ENCODE data around the gene LHFPL3. TPM values are rescaled to one million over a fixed set of nuclear protein-coding genes. Genes with fewer than 3 reads are reported as not detected.

The LHFPL3 gene
- total RNA-seq, 6 experiments from 2014 or later = not detected

- Histone ChIP-seq H3K4me1 (no peaks in the 10 kb centered on the region), H3K9me3 (no peaks in the 10 kb centered on the region), H3K36me3 (no peaks in the 10 kb centered on the region), H3K27me3 (no peaks in the 10 kb centered on the region), H3K27ac (no peak overlapping the region), H3K4me3 (no peak overlapping the region)
- WGBS (ENCODE audit: insufficient coverage, low coverage, low lambda C conversion rate, missing lambda C conversion rate) = 50% methylated on average over 7 of the region's 7 CpGs
- ATAC-seq = no peak
- TF ChIP-seq, protein P1, sequence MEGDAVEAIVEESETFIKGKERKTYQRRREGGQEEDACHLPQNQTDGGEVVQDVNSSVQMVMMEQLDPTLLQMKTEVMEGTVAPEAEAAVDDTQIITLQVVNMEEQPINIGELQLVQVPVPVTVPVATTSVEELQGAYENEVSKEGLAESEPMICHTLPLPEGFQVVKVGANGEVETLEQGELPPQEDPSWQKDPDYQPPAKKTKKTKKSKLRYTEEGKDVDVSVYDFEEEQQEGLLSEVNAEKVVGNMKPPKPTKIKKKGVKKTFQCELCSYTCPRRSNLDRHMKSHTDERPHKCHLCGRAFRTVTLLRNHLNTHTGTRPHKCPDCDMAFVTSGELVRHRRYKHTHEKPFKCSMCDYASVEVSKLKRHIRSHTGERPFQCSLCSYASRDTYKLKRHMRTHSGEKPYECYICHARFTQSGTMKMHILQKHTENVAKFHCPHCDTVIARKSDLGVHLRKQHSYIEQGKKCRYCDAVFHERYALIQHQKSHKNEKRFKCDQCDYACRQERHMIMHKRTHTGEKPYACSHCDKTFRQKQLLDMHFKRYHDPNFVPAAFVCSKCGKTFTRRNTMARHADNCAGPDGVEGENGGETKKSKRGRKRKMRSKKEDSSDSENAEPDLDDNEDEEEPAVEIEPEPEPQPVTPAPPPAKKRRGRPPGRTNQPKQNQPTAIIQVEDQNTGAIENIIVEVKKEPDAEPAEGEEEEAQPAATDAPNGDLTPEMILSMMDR (IDR thresholded peaks at IDR 0.05) = no peak
- no peak for TF ChIP-seq POLR2A (IDR thresholded peaks at IDR 0.05)
- DNase-seq = no peak
- intact Hi-C loops (cut with DNase I) = no loop called here
These were observed 467.4 kb downstream of the LHFPL3 start for GRCh38 chr7:104795616-104796398.

- no peak for DNase-seq
- Histone ChIP-seq H3K27ac (no peak overlapping the region), H3K4me1 (no peaks in the 10 kb centered on the region), H3K27me3 (no peaks in the 10 kb centered on the region), H3K36me3 (no peaks in the 10 kb centered on the region), H3K4me3 (no peak overlapping the region), H3K9me3 (no peaks in the 10 kb centered on the region)
- intact Hi-C loops (cut with DNase I) = no loop called here
- WGBS (ENCODE audit: insufficient coverage, low coverage, low lambda C conversion rate, missing lambda C conversion rate) = 54% methylated on average over 4 of the region's 4 CpGs
- no peak for ATAC-seq
- TF ChIP-seq, protein P1 (IDR thresholded peaks at IDR 0.05) = no peak
- TF ChIP-seq POLR2A (IDR thresholded peaks at IDR 0.05) = no peak
These were observed 471.9 kb downstream of the LHFPL3 start for GRCh38 chr7:104800307-104800706.

GRCh38 chr7:104801022-104801421 lies 472.6 kb downstream of the LHFPL3 start:
- H3K36me3 ChIP-seq = no peaks in the 10 kb centered on the region
- no peak overlapping the region for H3K27ac ChIP-seq
- H3K4me1 ChIP-seq = no peaks in the 10 kb centered on the region
- 42% methylated on average over 3 of the region's 3 CpGs for WGBS (ENCODE audit: insufficient coverage, low coverage, low lambda C conversion rate, missing lambda C conversion rate)
- DNase-seq = no peak
- ATAC-seq = no peak
- intact Hi-C loops (cut with DNase I) = no loop called here
- H3K4me3 ChIP-seq = no peak overlapping the region
- H3K27me3 ChIP-seq = no peaks in the 10 kb centered on the region
- no peaks in the 10 kb centered on the region for H3K9me3 ChIP-seq
- no peak for TF ChIP-seq POLR2A (IDR thresholded peaks at IDR 0.05)
- TF ChIP-seq, protein P1 (IDR thresholded peaks at IDR 0.05) = no peak

- no peak overlapping the region for H3K27ac ChIP-seq
- 45% methylated on average over 4 of the region's 4 CpGs for WGBS (ENCODE audit: insufficient coverage, low coverage, low lambda C conversion rate, missing lambda C conversion rate)
- TF ChIP-seq, protein P1 (IDR thresholded peaks at IDR 0.05) = no peak
- TF ChIP-seq POLR2A (IDR thresholded peaks at IDR 0.05) = no peak
- DNase-seq = no peak
- no peaks in the 10 kb centered on the region for H3K36me3 ChIP-seq
- no peaks in the 10 kb centered on the region for H3K9me3 ChIP-seq
- intact Hi-C loops (cut with DNase I) = no loop called here
- H3K4me1 ChIP-seq = no peaks in the 10 kb centered on the region
- ATAC-seq = no peak
- no peak overlapping the region for H3K4me3 ChIP-seq
- no peaks in the 10 kb centered on the region for H3K27me3 ChIP-seq
These were observed 475.5 kb downstream of the LHFPL3 start for GRCh38 chr7:104803931-104804330.

Data from right lobe of liver (tissue), 6 donors.